SU-DHL-6 (cell line): ENCODE measurements around the gene VWC2L.

Experiments
- H2AFZ ChIP-seq: fragments of 200-600 bp; sonication (generic); 2 replicates; pipeline ENCODE4 v1.6.1; 2014; ENCODE audit warnings: low read depth, mild to moderate bottlenecking, moderate library complexity, mixed read lengths, antibody characterized with exemption, low read length; ENCODE audit not compliant: severe bottlenecking
- H3F3A ChIP-seq: fragments of 200-600 bp; shearing (Covaris generic); 2 replicates; pipeline ENCODE4 v1.6.0; 2016; ENCODE audit warnings: antibody characterized with exemption, mild to moderate bottlenecking; ENCODE audit not compliant: insufficient read depth
- H3K27ac ChIP-seq: fragments of 200-600 bp; sonication (generic); 2 replicates; pipeline ENCODE4 v1.5.1; 2016; ENCODE audit warnings: low read depth, mild to moderate bottlenecking, low read length, moderate library complexity, mixed read lengths
- H3K27me3 ChIP-seq: fragments of 200-600 bp; sonication (generic), shearing (Covaris generic); 2 replicates; pipeline ENCODE4 v1.6.0; 2014; ENCODE audit warnings: mild to moderate bottlenecking, low read length
- H3K36me3 ChIP-seq: fragments of 200-600 bp; sonication (generic); 2 replicates; pipeline ENCODE4 v1.6.1; 2014; ENCODE audit warnings: mild to moderate bottlenecking, low read length, mixed read lengths
- H3K4me2 ChIP-seq: fragments of 300-600, 200-600 bp; shearing (Covaris generic), sonication (generic); 2 replicates; pipeline ENCODE4 v1.6.0; 2014; ENCODE audit warnings: low read length, low read depth, mild to moderate bottlenecking; ENCODE audit not compliant: poor library complexity, severe bottlenecking
- H3K4me3 ChIP-seq: fragments of 200-600 bp; sonication (generic); 2 replicates; pipeline ENCODE4 v1.5.1; 2014; ENCODE audit warnings: antibody characterized with exemption, low read length, mild to moderate bottlenecking, mixed read lengths; ENCODE audit not compliant: insufficient read depth, poor library complexity, severe bottlenecking
- H3K79me2 ChIP-seq: fragments of 200-600 bp; sonication (generic); 2 replicates; pipeline ENCODE4 v1.6.1; 2014; ENCODE audit warnings: mild to moderate bottlenecking, low read length, moderate library complexity; ENCODE audit not compliant: insufficient read depth
- H3K9ac ChIP-seq: fragments of 200-600 bp; sonication (generic); 2 replicates; pipeline ENCODE4 v1.7.0; 2014; ENCODE audit warnings: mild to moderate bottlenecking, low read length
- H3K9me2 ChIP-seq: fragments of 200-600 bp; sonication (generic); replicated peaks from 2 replicates; pipeline ENCODE4 v1.6.1; 2014; ENCODE audit warnings: low read length; ENCODE audit not compliant: insufficient read depth
- H3K9me3 ChIP-seq: fragments of 200-600 bp; sonication (generic); 2 replicates; pipeline ENCODE4 v1.6.1; 2014; ENCODE audit warnings: low read length, mixed read lengths; ENCODE audit not compliant: insufficient read depth
- H4K20me1 ChIP-seq: fragments of 200-600 bp; sonication (generic); 2 replicates; pipeline ENCODE4 v1.6.1; 2014; ENCODE audit warnings: low read depth, mild to moderate bottlenecking, antibody characterized with exemption, low read length, moderate library complexity, mixed read lengths
- EZH2phosphoT487 ChIP-seq: fragments of 200-600 bp; sonication (generic), shearing (Covaris generic); conservative IDR thresholded peaks from 2 replicates; pipeline ENCODE4 v1.6.1; 2018; ENCODE audit warnings: mild to moderate bottlenecking, antibody characterized with exemption, low read length, moderate library complexity, mixed read lengths
- TF ChIP-seq, protein P1 (sequence below): fragments of 200-600 bp; sonication (generic); IDR thresholded peaks from one replicate; pipeline ENCODE4 v1.5.1; 2017; ENCODE audit warnings: antibody characterized with exemption, mild to moderate bottlenecking, low read length, moderate library complexity; ENCODE audit not compliant: insufficient read depth, poor library complexity, severe bottlenecking

The VWC2L gene

DNA sequence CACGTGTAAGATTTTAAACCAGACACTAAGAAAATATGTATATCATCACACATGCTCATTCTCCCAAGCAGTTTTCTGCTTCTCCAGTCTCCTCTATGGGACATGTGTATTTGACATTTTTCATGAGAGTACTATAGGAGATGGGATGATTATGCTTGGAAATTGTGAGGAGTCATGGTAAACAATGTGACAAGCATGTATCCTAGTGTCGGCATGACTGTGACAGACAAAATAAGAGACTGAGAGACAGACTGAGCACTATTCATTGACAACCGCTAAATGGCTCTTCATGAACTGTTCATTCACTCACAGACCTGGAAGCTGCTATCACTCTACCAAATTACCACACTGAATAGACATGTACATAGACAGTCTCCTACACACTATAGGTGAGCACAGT is 127.1 kb downstream of the VWC2L start:
- no peak overlapping the region for H3K9ac ChIP-seq
- no peak overlapping the region for H3K4me3 ChIP-seq
- no peak overlapping the region for H3K27ac ChIP-seq
- H3K9me2 ChIP-seq = no peaks in the 10 kb centered on the region
- no peaks in the 10 kb centered on the region for H4K20me1 ChIP-seq
- no peaks in the 10 kb centered on the region for H3F3A ChIP-seq
- no peaks in the 10 kb centered on the region for H3K9me3 ChIP-seq
- no peak overlapping the region for H2AFZ ChIP-seq
- H3K27me3 ChIP-seq = no peaks in the 10 kb centered on the region
- H3K4me2 ChIP-seq = no peak overlapping the region
- no peak for TF ChIP-seq EZH2phosphoT487
- TF ChIP-seq, protein P1, sequence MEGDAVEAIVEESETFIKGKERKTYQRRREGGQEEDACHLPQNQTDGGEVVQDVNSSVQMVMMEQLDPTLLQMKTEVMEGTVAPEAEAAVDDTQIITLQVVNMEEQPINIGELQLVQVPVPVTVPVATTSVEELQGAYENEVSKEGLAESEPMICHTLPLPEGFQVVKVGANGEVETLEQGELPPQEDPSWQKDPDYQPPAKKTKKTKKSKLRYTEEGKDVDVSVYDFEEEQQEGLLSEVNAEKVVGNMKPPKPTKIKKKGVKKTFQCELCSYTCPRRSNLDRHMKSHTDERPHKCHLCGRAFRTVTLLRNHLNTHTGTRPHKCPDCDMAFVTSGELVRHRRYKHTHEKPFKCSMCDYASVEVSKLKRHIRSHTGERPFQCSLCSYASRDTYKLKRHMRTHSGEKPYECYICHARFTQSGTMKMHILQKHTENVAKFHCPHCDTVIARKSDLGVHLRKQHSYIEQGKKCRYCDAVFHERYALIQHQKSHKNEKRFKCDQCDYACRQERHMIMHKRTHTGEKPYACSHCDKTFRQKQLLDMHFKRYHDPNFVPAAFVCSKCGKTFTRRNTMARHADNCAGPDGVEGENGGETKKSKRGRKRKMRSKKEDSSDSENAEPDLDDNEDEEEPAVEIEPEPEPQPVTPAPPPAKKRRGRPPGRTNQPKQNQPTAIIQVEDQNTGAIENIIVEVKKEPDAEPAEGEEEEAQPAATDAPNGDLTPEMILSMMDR = no peak
- H3K36me3 ChIP-seq = no peaks in the 10 kb centered on the region
- H3K79me2 ChIP-seq = no peaks in the 10 kb centered on the region

DNA sequence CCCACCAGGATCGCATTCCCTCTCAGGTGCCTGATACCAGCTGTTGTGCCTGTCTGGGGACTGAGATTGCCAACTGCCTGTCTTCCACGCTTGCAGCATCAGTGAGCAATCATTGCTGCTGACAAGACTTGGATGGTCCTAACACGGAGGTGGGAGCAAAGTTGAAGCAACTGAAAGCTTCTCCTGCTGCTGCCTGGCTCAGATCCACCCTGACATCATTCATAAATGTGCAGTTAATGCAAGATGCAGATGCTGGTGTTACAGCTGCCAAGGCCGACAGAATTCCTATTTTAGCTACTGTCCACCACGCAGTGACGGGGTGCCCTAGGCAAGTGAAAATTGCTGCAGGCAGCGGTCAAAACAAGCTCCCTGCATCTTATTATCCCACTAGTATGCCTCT is 131.4 kb downstream of the VWC2L start:
- Histone ChIP-seq H3K79me2 (no peaks in the 10 kb centered on the region), H3K36me3 (no peaks in the 10 kb centered on the region), H3K27ac (no peak overlapping the region), H2AFZ (no peak overlapping the region), H3K9me3 (no peaks in the 10 kb centered on the region), H3K4me3 (no peak overlapping the region), H4K20me1 (no peaks in the 10 kb centered on the region), H3K9ac (no peak overlapping the region), H3K27me3 (peaks cover 2% of the 10 kb centered on the region; the same call in 1 of the 2 replicates), H3F3A (no peaks in the 10 kb centered on the region), H3K9me2 (no peaks in the 10 kb centered on the region), H3K4me2 (no peak overlapping the region)
- no peak for TF ChIP-seq EZH2phosphoT487
- TF ChIP-seq, protein P1 = no peak

DNA sequence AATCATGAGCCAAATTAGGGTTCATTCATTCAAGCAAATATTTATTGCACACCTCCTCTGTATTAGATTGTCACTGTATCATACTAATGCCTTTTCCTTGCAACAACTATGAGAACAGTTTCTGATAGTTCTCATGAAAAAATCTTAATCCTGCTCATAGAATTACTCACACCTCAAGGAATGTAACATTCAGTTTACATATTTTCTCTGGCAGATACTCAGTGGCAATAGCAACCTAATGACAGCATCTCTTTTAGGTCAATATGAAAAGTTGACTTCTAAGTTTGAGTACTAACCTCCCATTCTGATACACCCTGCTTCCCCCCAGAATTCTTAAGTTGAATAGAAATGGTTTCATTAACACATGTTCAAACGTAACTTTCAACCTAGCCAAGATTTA is 132.0 kb downstream of the VWC2L start:
- Histone ChIP-seq H3K79me2 (no peaks in the 10 kb centered on the region), H3K4me3 (no peak overlapping the region), H4K20me1 (no peaks in the 10 kb centered on the region), H3F3A (no peaks in the 10 kb centered on the region), H3K9me3 (no peaks in the 10 kb centered on the region), H3K9me2 (0 out of 2 replicates have a peak, but pooled peaks cover 4% of the 10 kb centered on the region), H2AFZ (no peak overlapping the region), H3K27me3 (peaks cover 2% of the 10 kb centered on the region; the same call in 1 of the 2 replicates), H3K36me3 (no peaks in the 10 kb centered on the region), H3K27ac (no peak overlapping the region), H3K9ac (no peak overlapping the region), H3K4me2 (no peak overlapping the region)
- TF ChIP-seq, protein P1 = no peak
- TF ChIP-seq EZH2phosphoT487 = no peak
